Right kidney (tissue), 9 donors: ENCODE data around the gene CATSPERD.

ENCODE experiments used
- DNase-seq: peaks from one replicate; pipeline ENCODE4 v3.0.0-alpha.2; 2016
- long read RNA-seq, 8 donors: transcript quantifications; one replicate each; lab custom pipeline, GENCODE V29; 2026

Gene CATSPERD
- long read RNA-seq, donor 1 = 0 reads
- long read RNA-seq, donor 2 = 0 reads
- long read RNA-seq, donor 3 = 0 reads
- long read RNA-seq, donor 4 = 0 reads
- long read RNA-seq, donor 5 = 0 reads
- long read RNA-seq, donor 6 = 0 reads
- long read RNA-seq, donor 7 = 0 reads
- long read RNA-seq, donor 8 = 0 reads

- DNase-seq = peak; percentile 100
These were observed at the start of gene CATSPERD, which contains the start of gene LONP1 for GRCh38 chr19:5719961-5720790. TSS of gene CATSPERD (plus strand) at chr19:5720637. CDS start at chr19:5720738, 101 bp downstream. TSS of gene LONP1 (minus strand) at chr19:5720146. CDS start at chr19:5720132, 14 bp downstream.

GRCh38 chr19:5671600-5671999 lies 48.8 kb upstream of the CATSPERD start:
- no peak for DNase-seq

- no peak for DNase-seq
These were observed 47.6 kb upstream of the CATSPERD start for GRCh38 chr19:5672708-5673459.

- DNase-seq = no peak
These were observed 46.7 kb upstream of the CATSPERD start for GRCh38 chr19:5673752-5674151.

- no peak for DNase-seq
These were observed 45.7 kb upstream of the CATSPERD start for GRCh38 chr19:5674714-5675113.

GRCh38 chr19:5676105-5676771 lies 44.2 kb upstream of the CATSPERD start:
- DNase-seq = no peak

- DNase-seq = no peak
These were observed 43.7 kb upstream of the CATSPERD start for GRCh38 chr19:5676772-5677105.

GRCh38 chr19:5677136-5677535 lies 43.3 kb upstream of the CATSPERD start:
- DNase-seq = no peak

- no peak for DNase-seq
These were observed 42.9 kb upstream of the CATSPERD start for GRCh38 chr19:5677580-5677979.

- DNase-seq = no peak
These were observed 42.2 kb upstream of the CATSPERD start for GRCh38 chr19:5678071-5678718.

- no peak for DNase-seq
These were observed 41.0 kb upstream of the CATSPERD start for GRCh38 chr19:5679289-5680083.

GRCh38 chr19:5680084-5680436 lies 40.4 kb upstream of the CATSPERD start:
- no peak for DNase-seq

GRCh38 chr19:5680437-5681368 lies 39.7 kb upstream of the CATSPERD start, which contains the start of the genes HSD11B1L and MICOS13:
TSS of gene HSD11B1L (plus strand) at chr19:5681027. CDS start at chr19:5684833, 3,806 bp downstream.
TSS of gene MICOS13 (minus strand) at chr19:5680516. CDS start at chr19:5680486, 30 bp downstream.
- peak; percentile 100 for DNase-seq

- DNase-seq = no peak
These were observed 38.9 kb upstream of the CATSPERD start for GRCh38 chr19:5681391-5682106.

GRCh38 chr19:5682107-5682482 lies 38.3 kb upstream of the CATSPERD start:
- no peak for DNase-seq

GRCh38 chr19:5683177-5683886 lies 37.1 kb upstream of the CATSPERD start:
- DNase-seq = no peak

GRCh38 chr19:5684694-5685430 lies 35.6 kb upstream of the CATSPERD start:
- DNase-seq = no peak

- no peak for DNase-seq
These were observed 34.2 kb upstream of the CATSPERD start for GRCh38 chr19:5686326-5686646.
